Measurements from ENCODE around the gene SETD5. TPM values are rescaled to one million over a fixed set of nuclear protein-coding genes. Genes with fewer than 3 reads are reported as not detected.

Gene SETD5
- total RNA-seq, 2 experiments from 2014 or later: 146 to 149 TPM

DNA sequence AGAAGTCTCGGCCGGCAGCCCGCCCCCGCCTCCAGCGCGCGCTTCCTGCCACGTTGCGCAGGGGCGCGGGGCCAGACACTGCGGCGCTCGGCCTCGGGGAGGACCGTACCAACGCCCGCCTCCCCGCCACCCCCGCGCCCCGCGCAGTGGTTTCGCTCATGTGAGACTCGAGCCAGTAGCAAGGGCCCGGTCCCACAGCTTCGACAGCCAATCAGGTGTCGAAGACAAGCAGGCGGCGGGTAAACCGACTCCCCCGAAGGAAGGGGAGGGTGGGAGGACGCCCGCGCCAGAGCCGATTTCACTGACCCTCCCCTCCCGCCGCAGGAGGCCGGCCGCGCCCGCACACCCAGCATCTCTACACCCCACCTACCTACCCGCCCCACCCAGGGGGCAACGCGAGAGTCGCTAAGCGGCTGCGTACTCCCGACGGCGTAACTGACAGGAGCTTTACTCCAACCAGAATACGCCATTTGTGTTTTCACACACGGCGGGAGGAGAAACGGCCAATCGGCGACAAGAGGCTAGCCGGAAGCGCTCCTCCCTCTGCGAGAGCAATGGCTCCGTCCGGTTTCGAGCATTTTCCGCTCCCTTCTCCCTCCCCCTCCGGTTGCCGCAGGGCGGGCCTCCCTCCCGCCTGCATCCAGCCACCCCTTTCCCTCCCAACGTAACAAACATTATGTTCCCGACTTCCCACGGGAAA is 633 bp upstream of the SETD5 start:
- Mint-ChIP-seq H3K4me3 (peak overlapping the region; percentile 97), H3K27me3 (no peaks in the 10 kb centered on the region), H3K4me1 (peaks cover 48% of the 10 kb centered on the region), H3K27ac (peak overlapping the region; percentile 98), H3K36me3 (peaks cover 32% of the 10 kb centered on the region), H3K9me3 (no peaks in the 10 kb centered on the region)
- peak; percentile 100 for DNase-seq
- POLR2A ChIA-PET: interaction anchor here (0.6 to 5.8 kb wide), 25 partner anchors 8 to 852 kb away, joined by 3 to 98 read pairs (median 4); partner anchors contain the start of genes ARPC4, MTMR14, OGG1 and SRGAP3
- peak; percentile 75 for ATAC-seq (ENCODE audit: low read depth)

DNA sequence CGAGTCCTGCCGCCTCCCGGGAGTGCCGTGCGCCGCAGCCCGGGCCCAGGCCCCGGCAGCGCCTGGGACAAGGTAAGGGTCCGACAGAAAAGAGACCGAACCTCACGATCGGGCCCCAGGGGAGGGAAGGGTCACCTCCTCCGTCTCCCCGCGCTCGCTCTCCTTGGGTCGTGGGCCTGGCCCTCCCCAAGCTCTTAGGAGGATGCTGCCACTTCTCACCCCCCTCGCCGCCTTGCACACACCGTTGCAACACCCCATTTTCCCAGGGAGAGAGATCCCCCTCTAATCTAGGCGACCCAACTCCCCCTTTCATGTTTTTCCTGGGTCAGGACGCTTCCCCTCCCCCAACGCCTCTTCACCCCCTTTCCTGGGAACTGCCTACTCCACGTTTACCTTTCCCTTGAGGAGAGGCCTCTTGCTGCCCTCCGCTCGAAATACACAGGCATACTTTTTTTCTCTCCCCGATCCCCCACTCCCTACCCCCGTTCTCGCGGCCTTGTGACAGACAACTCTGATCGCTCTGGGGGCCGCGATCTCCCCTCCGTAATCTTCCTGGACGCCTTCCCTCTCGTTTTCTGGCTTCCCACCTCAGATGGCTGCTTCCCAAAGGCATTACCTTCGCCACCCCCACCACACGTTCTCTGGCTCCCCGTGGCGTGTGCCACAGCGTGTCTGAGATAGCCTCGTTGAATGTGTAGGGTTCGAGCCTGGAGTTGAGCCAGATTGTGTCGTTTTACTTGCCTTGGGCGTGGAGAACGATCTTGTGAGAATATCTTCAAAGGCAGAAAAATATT is 688 bp downstream of the SETD5 start:
- H3K36me3 Mint-ChIP-seq: peaks cover 30% of the 10 kb centered on the region
- peak; percentile 55 for DNase-seq
- H3K27me3 Mint-ChIP-seq: no peaks in the 10 kb centered on the region
- H3K4me3 Mint-ChIP-seq: peak overlapping the region; percentile 98
- no peak for ATAC-seq (ENCODE audit: low read depth)
- no peaks in the 10 kb centered on the region for H3K9me3 Mint-ChIP-seq
- peaks cover 49% of the 10 kb centered on the region for H3K4me1 Mint-ChIP-seq
- H3K27ac Mint-ChIP-seq: peak overlapping the region; percentile 98
- POLR2A ChIA-PET: interaction anchor here (0.6 to 5.8 kb wide), 12 partner anchors 15 to 382 kb away, joined by 3 to 98 read pairs (median 6); partner anchors contain the start of genes SRGAP3 and THUMPD3

- Mint-ChIP-seq H3K4me1 (peaks cover 49% of the 10 kb centered on the region), H3K4me3 (peak overlapping the region; percentile 98), H3K9me3 (no peaks in the 10 kb centered on the region), H3K36me3 (peaks cover 30% of the 10 kb centered on the region), H3K27me3 (no peaks in the 10 kb centered on the region), H3K27ac (peak overlapping the region; percentile 98)
- no peak for ATAC-seq (ENCODE audit: low read depth)
- POLR2A ChIA-PET: interaction anchor here (0.7 to 2.1 kb wide), 6 partner anchors 15 to 394 kb away, joined by 3 to 11 read pairs (median 4); partner anchors contain the start of genes ARPC4, TADA3 and THUMPD3
- DNase-seq: no peak
These were observed 1.4 kb downstream of the SETD5 start for GRCh38 chr3:9398700-9399336.

- Mint-ChIP-seq H3K4me1 (peaks cover 47% of the 10 kb centered on the region), H3K4me3 (peak overlapping the region; percentile 98), H3K9me3 (no peaks in the 10 kb centered on the region), H3K27me3 (no peaks in the 10 kb centered on the region), H3K27ac (peak overlapping the region; percentile 20), H3K36me3 (peaks cover 26% of the 10 kb centered on the region)
- DNase-seq (no peak), ATAC-seq (ENCODE audit: low read depth) (no peak)
- POLR2A ChIA-PET: interaction anchor here (0.7 to 2.1 kb wide), 6 partner anchors 16 to 393 kb away, joined by 3 to 11 read pairs (median 4); partner anchors contain the start of genes ARPC4, TADA3 and THUMPD3
These were observed 1.9 kb downstream of the SETD5 start for GRCh38 chr3:9399337-9399703.

DNA sequence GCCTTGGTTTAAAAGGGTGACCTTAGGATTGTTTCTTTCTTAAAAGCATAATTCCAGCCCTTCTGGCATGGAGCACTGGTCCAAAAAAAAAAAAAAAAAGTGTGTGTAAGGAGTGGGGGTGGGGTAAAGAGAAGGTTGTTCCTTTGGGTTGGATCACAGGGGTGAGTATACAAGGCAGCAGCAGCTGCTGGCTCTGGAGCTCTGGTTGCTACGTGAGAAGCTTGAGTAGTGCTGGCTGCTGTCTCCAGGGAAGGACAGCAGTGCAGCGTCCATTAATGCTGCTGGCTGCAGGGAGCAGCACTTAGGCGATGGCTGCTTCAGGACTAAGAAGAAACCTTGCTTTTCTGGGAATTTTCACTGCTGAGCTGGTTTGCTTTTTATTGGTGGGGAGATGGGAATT is 2.3 kb downstream of the SETD5 start:
- POLR2A ChIA-PET: interaction anchor here (0.7 to 2.1 kb wide), 5 partner anchors 12 to 393 kb away, joined by 3 to 11 read pairs (median 5); partner anchors contain the start of genes ARPC4, TADA3 and THUMPD3
- peaks cover 21% of the 10 kb centered on the region for H3K36me3 Mint-ChIP-seq
- peaks cover 47% of the 10 kb centered on the region for H3K4me1 Mint-ChIP-seq
- no peaks in the 10 kb centered on the region for H3K27me3 Mint-ChIP-seq
- no peak for ATAC-seq (ENCODE audit: low read depth)
- no peak for DNase-seq
- no peaks in the 10 kb centered on the region for H3K9me3 Mint-ChIP-seq
- H3K27ac Mint-ChIP-seq: peak overlapping the region; percentile 20
- peak overlapping the region; percentile 98 for H3K4me3 Mint-ChIP-seq

GRCh38 chr3:9400616-9401015 is 3.2 kb downstream of the SETD5 start:
- peaks cover 15% of the 10 kb centered on the region for H3K36me3 Mint-ChIP-seq
- peak overlapping the region; percentile 98 for H3K4me3 Mint-ChIP-seq
- POLR2A ChIA-PET: no interaction called here

GRCh38 chr3:9401986-9402385 is 4.6 kb downstream of the SETD5 start:
- ATAC-seq (ENCODE audit: low read depth) (no peak), DNase-seq (no peak)
- H3K9me3 Mint-ChIP-seq: no peaks in the 10 kb centered on the region
- H3K27ac Mint-ChIP-seq: no peak overlapping the region
- H3K36me3 Mint-ChIP-seq: peaks cover 11% of the 10 kb centered on the region
- no peaks in the 10 kb centered on the region for H3K27me3 Mint-ChIP-seq
- POLR2A ChIA-PET: interaction anchor here (2.2 kb wide), 1 partner anchor 39 kb away, joined by 7 read pairs; the partner anchor contains the start of gene THUMPD3
- H3K4me3 Mint-ChIP-seq: peak overlapping the region; percentile 9
- H3K4me1 Mint-ChIP-seq: peaks cover 47% of the 10 kb centered on the region

More at GRCh38 chr3:9400616-9401015, 3.2 kb downstream of the SETD5 start:
- ATAC-seq (ENCODE audit: low read depth) (no peak), DNase-seq (no peak)
- Mint-ChIP-seq H3K9me3 (no peaks in the 10 kb centered on the region), H3K27me3 (no peaks in the 10 kb centered on the region), H3K27ac (no peak overlapping the region), H3K4me1 (peaks cover 43% of the 10 kb centered on the region)

DNA sequence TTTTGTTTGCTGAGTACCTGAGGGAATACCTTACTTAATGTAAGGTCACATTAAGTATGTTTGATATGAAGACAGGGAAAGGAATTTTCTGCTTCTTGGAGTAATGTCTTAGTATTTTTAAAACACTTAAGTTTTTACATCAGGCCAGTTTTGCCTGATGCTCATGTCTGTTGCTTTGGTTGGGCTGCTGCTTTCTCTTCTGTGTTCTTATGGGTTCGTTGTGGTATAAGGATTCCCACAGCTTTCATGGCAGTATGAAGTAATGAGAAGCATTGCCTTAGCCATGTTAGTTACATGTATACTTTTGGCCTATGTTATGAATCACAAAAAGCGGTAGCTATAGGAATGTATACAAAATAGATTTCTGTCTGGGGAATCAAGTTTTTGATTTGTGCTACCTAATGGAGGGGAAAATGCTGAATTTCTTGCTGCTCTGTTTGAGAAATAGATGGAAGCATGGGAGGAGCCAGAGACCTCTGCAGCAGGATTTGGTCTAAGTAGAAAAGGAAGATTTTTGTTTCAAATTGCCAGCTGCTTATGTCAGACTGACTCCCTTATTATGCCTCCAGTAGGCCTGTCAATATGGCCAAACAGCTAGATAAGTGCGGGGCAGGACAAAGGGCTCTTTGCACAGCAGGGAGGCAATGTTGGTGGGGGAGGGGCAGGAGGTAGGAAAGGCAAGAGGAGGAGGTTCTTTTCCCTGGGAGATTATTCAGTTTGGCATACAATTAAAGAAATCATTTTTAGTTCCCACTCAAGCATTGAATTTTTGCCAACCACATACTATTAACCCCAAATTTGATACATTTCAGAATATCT is 5.2 kb downstream of the SETD5 start:
- no peak overlapping the region for H3K27ac Mint-ChIP-seq
- H3K27me3 Mint-ChIP-seq: no peaks in the 10 kb centered on the region
- H3K4me3 Mint-ChIP-seq: peak overlapping the region; percentile 35
- H3K9me3 Mint-ChIP-seq: no peaks in the 10 kb centered on the region
- POLR2A ChIA-PET: interaction anchor here (2.2 kb wide), 1 partner anchor 40 kb away, joined by 7 read pairs; the partner anchor contains the start of gene THUMPD3
- ATAC-seq (ENCODE audit: low read depth) (no peak), DNase-seq (no peak)
- H3K4me1 Mint-ChIP-seq: peaks cover 47% of the 10 kb centered on the region
- peaks cover 11% of the 10 kb centered on the region for H3K36me3 Mint-ChIP-seq

GRCh38 chr3:9403463-9403862 is 6.0 kb downstream of the SETD5 start:
- H3K36me3 Mint-ChIP-seq: peaks cover 11% of the 10 kb centered on the region

DNA sequence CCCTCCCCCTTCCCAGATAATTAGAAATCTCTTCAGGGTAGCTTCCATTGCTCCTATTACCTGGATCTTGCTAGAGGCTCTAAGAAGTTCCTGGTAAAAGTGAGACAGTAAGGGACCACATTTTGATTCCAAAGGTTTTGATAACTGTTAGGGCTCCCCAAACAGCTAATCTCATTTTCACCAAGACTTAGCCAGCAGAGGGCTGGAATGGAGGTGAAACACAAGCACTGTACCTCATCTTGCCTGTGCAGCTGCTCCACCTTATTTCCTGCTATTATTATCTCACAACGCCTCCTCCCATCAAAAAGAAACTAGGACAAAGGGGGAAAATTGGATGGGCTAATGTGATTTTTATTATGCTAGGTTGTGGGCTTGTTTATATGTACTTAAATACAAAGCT is 7.3 kb downstream of the SETD5 start:
- H3K27me3 Mint-ChIP-seq: no peaks in the 10 kb centered on the region
- no peak for ATAC-seq (ENCODE audit: low read depth)
- H3K36me3 Mint-ChIP-seq: peaks cover 16% of the 10 kb centered on the region
- H3K4me1 Mint-ChIP-seq: peaks cover 53% of the 10 kb centered on the region
- DNase-seq: no peak
- POLR2A ChIA-PET: interaction anchor here (0.7 to 1.5 kb wide), 2 partner anchors 8 to 234 kb away, joined by 4 to 5 read pairs; no protein-coding TSS in a partner anchor
- H3K27ac Mint-ChIP-seq: no peak overlapping the region
- H3K9me3 Mint-ChIP-seq: peaks cover under 1% of the 10 kb centered on the region
- H3K4me3 Mint-ChIP-seq: peak overlapping the region; percentile 22

More at GRCh38 chr3:9403463-9403862, 6.0 kb downstream of the SETD5 start:
- peaks cover 50% of the 10 kb centered on the region for H3K4me1 Mint-ChIP-seq
- no peaks in the 10 kb centered on the region for H3K9me3 Mint-ChIP-seq
- no peaks in the 10 kb centered on the region for H3K27me3 Mint-ChIP-seq
- no peak for ATAC-seq (ENCODE audit: low read depth)
- DNase-seq: no peak
- no peak overlapping the region for H3K4me3 Mint-ChIP-seq
- POLR2A ChIA-PET: interaction anchor here (2.2 kb wide), 1 partner anchor 41 kb away, joined by 7 read pairs; the partner anchor contains the start of gene THUMPD3
- H3K27ac Mint-ChIP-seq: no peak overlapping the region

DNA sequence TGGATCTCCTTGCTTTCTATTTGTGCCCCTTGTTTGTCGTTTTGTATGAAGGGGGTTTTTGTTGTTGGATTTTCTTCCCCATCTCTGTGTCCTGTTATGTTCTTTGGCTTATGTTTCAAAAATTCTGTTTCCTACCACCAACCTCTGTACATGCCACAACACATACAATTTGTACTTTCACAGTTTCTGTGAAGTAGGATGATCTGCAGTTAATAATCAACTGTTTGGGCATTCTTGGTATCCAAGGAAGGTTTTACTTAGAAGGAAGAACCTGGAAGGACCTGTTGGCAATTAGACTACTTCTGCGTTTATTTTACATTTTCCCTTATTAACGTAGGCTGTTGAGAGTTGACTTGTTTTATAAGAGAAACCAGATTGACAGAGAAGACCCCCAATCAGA is 8.3 kb downstream of the SETD5 start:
- ATAC-seq (ENCODE audit: low read depth): no peak
- no peaks in the 10 kb centered on the region for H3K27me3 Mint-ChIP-seq
- POLR2A ChIA-PET: interaction anchor here (1.5 kb wide), 1 partner anchor 9 kb away, joined by 5 read pairs; no protein-coding TSS in a partner anchor
- H3K9me3 Mint-ChIP-seq: peaks cover 2% of the 10 kb centered on the region
- DNase-seq: no peak
- peaks cover 20% of the 10 kb centered on the region for H3K36me3 Mint-ChIP-seq
- H3K27ac Mint-ChIP-seq: no peak overlapping the region
- H3K4me3 Mint-ChIP-seq: no peak overlapping the region
- peaks cover 52% of the 10 kb centered on the region for H3K4me1 Mint-ChIP-seq

All from activated naive CD8-positive, alpha-beta T cell treated with anti-CD3 and anti-CD28 coated beads, Interleukin-2, amount 10 ng/mL, durations not matched to agents 7 days and 5 days (primary cell).